Adipose tissue (tissue), 3 donors: ENCODE data around the gene CLDN16. TPM values are rescaled to one million over a fixed set of nuclear protein-coding genes. Genes with fewer than 3 reads are reported as not detected.

Experiments
- polyA plus RNA-seq, 3 donors: library from polyadenylated mRNA; stranded (reverse); fragments of 200-250 nt; gene quantifications; one replicate each; pipeline ENCODE4 v1.2.3, GENCODE V29; 2013
- donor health status: healthy with polysubstance abuse.
- donor health status: Bipolar disorder and iron deficiency.
- donor health status: healthy.

The CLDN16 gene
- polyA plus RNA-seq, 3 donors, result 0.28 TPM; not detected in 2

Other genes with a start within 250 kb of the CLDN16 start
- 10 to 100 TPM in 2 of 3 donors, 1 to 10 TPM in 1; 3.6 to 28.1 (median 15.4) TPM for gene CLDN1, start 65.7 kb upstream of the CLDN16 start, polyA plus RNA-seq
- not detected for gene TMEM207, start 61.7 kb downstream of the CLDN16 start, polyA plus RNA-seq
- 1 to 10 TPM; 1.5 to 7.9 (median 3.0) TPM for gene IL1RAP, start 125.9 kb downstream of the CLDN16 start, polyA plus RNA-seq